SHP77 treated with DMSO at 0.1 percent for 48 hours (cell line): ENCODE measurements around the gene GNMT.
"Not testable (repeated sequence)": the region's sequence is repeated elsewhere in the genome, so short reads cannot be mapped to it uniquely, and the experiment has no call there.

Experiments used
- DNase-seq: peaks from one replicate; lab custom pipeline; 2025; lab: John Stamatoyannopoulos, UW

The GNMT gene

GRCh38 chr6:42974919-42975505, 14.5 kb downstream of the GNMT start:
- DNase-seq, result no peak

- DNase-seq, result no peak
Measured at GRCh38 chr6:42978487-42978838, 17.9 kb downstream of the GNMT start.

- peak; percentile 70 for DNase-seq
Measured at GRCh38 chr6:42978839-42979522, 18.4 kb downstream of the GNMT start, which contains the start of gene PEX6. TSS of gene PEX6 (minus strand) at chr6:42979181. CDS start at chr6:42979150, 31 bp downstream.

GRCh38 chr6:42979523-42980177, 19.1 kb downstream of the GNMT start:
- DNase-seq, result no peak

- no peak for DNase-seq
Measured at GRCh38 chr6:42981836-42982235, 21.3 kb downstream of the GNMT start.

GRCh38 chr6:42984001-42984923, 23.7 kb downstream of the GNMT start, which contains the start of gene PPP2R5D:
TSS of gene PPP2R5D (plus strand) at chr6:42984570. CDS start at chr6:42984678, 108 bp downstream.
- DNase-seq, result peak; percentile 100

DNA sequence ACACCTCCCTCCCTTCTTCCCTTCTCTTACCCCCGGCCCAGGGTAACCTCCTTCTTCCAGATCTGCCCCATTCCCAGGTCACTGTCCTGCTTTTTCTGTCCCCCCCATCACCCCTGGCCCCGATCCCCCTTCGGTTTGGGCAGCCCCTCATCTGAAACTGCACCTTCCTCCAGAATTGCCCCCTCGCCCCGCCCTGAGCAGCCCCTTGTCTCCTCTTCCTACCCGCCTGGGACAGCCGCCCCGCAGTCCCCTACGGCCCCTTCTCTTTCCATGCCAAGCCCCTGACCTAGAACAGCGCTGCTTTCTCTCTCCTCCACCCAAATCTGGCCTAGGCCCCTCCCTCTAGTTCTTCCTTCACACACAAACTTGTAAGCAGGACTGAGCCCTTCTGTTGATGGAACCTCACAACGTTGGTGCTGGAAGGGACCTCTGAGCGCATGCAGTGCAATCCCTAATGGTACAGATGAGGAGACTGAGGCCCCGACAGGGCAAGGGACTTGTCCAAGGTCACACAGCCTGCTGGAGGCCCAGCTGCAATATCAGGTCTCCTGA, 24.4 kb downstream of the GNMT start:
- DNase-seq, result no peak

DNA sequence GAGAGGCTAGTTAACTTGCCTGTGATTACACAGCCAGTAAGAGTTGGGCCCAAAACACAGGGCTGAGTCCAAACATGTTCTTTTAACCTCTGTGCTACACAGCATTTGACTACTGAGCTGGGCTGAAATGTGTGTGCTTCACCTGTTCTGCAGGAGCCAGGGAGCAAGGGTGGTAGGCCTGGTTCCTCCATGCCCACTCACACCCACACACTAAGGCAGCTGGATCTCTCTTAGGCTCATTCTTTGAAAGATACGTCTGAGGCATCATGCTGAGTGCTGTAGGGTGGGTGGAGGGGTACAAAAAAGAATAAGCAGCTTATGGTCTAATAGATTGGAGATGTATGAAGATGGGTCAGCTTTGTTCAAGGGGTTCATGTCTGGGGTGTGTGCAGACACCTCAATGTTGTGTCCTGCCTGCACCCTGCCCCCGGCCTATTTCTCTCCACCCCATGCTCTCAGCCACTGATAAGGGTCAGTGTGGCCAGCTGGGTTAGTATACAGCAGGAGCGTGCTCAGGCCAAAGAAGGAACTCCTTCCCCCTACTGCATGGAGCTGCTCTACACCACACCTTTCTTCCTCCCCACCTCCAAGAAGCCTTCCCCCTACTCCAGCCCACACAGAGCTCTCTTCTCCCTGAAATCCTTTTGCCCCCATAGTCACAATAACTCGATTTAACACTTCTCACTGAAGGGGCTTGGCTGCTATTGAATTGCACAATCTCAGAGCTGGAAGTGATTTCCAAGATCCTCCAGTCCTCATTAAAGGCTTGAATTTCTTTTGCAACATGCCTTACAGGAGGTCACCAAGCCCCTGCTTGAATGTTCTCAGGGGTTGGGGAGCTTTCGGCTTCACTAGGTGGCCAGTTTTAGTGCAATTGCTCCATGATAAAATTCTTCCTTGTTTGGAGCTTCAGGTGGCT, 27.2 kb downstream of the GNMT start:
- no peak for DNase-seq

DNA sequence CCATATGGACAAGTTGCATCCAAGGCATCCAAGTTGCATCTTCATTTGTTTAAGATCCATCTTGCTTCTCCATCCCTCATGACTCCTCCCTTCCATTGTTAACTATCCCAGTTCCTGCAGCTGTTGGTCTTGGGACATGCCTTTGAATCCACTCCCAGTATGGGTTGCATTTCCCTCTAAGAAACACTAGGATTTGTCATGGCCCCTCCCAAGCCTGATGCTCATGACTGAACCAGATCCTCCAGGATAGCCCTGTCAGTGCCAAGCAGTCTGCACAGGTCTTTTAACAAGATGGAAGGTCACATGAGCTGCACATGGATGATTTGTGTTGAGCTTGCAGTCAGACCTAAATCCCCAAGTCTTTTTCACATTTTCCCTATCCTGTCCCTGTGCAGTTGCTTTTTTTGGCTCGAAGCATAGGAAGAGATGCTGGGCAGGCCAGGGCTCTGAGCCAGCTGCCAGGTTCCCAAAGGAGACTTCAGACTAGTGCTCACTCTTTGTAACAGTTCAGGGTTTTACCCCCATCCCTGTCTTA, 28.0 kb downstream of the GNMT start:
- DNase-seq, result no peak

GRCh38 chr6:42989923-42990322, 29.4 kb downstream of the GNMT start:
- no peak for DNase-seq

DNA sequence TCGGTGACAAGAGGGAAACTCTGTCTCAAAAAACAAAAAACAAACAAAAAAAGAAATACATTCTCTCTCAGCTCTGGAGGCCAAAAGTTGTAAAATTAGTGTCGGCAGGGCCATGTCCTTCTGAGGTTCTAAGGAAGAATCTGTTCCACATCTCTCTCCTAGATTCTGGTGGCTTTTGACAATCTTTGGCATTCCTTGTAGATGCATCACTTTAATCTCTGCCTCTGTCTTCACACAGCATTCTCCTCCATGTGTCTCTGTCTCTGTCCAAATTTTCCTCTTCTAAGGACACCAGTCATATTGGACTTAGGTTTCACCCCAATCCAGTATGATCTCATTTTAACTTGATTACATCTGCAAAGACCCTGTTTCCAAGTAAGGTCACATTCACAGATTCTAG, 32.9 kb downstream of the GNMT start:
- DNase-seq, result no peak

DNA sequence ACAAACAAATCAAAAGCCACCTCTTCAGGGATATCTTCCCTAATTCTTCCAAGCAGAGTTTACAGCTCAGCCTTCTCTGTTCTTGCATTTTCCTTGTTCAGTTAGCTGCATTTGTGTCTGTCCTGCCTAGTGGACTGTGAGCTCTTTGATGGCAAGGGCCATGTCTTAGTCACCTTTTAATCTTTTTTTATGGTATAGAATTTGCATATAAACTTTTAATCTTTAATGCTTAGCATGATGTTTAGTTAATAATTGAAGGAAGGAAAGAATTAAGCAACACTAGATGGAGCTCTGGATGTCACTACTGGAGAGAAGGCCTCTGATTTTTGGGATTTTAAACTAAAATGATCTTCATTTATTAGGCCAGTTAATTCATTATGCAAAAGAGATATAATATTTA, 36.0 kb downstream of the GNMT start:
- no peak for DNase-seq

GRCh38 chr6:42998205-42998604, 37.7 kb downstream of the GNMT start:
- not testable (repeated sequence) for DNase-seq

DNA sequence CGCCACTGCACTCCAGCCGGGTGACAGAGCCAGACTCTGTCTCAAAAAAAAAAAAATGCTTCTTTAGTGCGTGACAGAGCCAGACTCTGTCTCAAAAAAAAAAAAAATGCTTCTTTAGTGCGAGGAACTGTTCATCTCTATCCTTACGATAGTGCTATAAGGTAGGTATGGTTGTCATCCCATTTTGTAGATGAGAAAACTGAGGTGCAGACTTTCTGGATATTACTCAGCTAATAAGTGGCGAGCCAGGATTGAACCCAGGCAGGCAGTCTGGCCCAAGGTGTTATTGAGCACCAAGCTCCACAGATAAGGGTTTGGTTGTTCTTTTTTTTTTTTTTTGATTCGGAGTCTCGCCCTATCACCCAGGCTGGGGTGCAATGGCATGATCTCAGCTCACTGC, 41.3 kb downstream of the GNMT start:
- DNase-seq, result no peak

DNA sequence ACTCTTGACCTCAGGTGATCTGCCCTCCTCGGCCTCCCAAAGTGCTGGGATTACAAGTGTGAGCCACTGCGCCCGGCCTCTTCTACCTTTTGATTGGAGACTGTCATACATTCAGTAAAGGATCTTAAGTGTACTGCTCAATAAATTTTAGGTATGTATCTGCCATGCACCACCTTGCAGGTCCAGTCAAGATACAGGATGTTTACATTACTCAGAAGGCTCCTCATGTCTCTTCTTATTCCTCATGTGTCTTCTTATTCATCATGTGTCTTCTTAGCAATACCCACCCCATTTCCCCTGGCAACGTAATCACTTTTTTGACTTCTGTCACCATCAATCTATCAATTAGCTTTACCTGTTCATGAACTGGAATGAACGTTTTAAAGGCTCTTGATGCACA, 45.3 kb downstream of the GNMT start:
- DNase-seq, result no peak

DNA sequence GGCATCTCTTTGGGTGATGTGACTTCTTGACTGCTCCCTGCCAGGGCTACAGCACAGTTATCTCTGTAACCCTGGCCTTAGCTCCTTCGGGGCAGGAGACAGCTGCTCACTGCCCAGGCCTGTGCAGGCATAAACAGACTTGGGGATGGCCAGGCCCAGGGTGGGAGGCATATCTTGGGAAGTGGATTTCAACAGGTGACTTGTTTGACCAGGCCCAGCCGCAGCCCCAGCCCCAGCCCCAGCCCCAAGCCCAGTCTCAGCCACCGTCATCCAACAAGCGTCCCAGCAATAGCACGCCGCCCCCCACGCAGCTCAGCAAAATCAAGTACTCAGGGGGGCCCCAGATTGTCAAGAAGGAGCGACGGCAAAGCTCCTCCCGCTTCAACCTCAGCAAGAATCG, 45.7 kb downstream of the GNMT start:
- DNase-seq, result no peak

DNA sequence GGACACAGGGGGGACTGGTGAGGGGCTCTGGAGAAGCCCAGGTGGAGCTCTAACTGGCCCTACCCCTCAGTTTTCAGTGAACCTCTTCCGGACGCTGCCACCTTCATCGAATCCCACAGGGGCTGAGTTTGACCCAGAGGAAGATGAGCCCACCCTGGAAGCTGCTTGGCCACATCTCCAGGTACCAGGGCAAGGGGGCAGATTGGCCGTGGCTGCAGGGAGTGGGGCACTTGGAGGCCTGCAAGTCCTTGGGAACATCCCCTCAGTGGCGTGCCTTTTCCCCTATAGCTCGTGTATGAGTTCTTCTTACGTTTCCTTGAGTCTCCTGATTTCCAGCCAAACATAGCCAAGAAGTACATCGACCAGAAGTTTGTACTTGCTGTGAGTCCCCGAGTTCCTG, 46.6 kb downstream of the GNMT start:
- no peak for DNase-seq

GRCh38 chr6:43009124-43009523, 48.6 kb downstream of the GNMT start:
- peak; percentile 53 for DNase-seq

GRCh38 chr6:43011207-43011606, 50.7 kb downstream of the GNMT start:
- DNase-seq, result no peak

GRCh38 chr6:43012364-43012763, 51.8 kb downstream of the GNMT start:
- no peak for DNase-seq
